ENCODE results near the gene RNASE4.
A peak's percentile ranks its signal among the peaks of the same experiment; 100 is the strongest.

RNASE4 gene

DNA sequence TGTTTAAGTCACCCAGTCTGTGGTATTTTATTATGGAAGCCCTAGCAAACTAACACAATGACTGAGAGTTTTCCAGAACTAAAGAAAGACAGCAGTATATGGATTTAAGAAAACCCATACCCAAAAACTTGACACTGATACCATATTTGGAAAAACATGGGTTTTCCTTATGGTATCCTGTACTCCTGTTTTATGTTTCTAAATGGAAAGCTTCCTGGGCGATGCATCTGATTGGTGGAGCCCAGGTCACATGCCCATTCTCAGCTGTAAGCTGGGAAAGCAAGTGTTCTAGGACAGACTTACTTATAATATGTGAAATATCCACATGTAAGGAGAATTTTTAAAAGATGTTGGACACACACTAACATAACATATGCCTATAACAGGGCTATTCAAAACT is 4.5 kb upstream of the RNASE4 start:
- TF ChIP-seq, protein P1, sequence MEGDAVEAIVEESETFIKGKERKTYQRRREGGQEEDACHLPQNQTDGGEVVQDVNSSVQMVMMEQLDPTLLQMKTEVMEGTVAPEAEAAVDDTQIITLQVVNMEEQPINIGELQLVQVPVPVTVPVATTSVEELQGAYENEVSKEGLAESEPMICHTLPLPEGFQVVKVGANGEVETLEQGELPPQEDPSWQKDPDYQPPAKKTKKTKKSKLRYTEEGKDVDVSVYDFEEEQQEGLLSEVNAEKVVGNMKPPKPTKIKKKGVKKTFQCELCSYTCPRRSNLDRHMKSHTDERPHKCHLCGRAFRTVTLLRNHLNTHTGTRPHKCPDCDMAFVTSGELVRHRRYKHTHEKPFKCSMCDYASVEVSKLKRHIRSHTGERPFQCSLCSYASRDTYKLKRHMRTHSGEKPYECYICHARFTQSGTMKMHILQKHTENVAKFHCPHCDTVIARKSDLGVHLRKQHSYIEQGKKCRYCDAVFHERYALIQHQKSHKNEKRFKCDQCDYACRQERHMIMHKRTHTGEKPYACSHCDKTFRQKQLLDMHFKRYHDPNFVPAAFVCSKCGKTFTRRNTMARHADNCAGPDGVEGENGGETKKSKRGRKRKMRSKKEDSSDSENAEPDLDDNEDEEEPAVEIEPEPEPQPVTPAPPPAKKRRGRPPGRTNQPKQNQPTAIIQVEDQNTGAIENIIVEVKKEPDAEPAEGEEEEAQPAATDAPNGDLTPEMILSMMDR (IDR thresholded peaks at IDR 0.05; ENCODE audit: low read depth, low read length) = no peak
- H3K4me3 ChIP-seq (ENCODE audit: low read depth, low read length) = no peak overlapping the region

DNA sequence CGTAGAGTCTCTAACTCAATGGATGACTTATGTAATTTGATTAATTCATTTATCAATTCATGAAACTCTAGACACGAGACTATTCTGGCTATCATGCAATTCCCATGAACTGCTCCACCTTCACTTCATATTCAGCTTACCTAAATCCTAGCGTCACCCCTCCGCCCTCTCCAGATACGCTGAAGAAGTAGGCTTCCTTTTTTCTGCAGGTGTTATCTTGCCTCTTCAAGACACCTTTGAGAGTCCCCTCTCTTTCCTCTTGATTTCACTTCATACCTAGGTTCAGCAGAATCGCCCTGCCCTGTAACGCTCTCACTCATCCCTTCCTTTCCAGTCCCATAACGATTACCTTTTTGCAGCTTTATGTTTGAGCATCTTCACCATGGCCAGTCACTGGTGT is 4.0 kb upstream of the RNASE4 start:
- H3K4me3 ChIP-seq (ENCODE audit: low read depth, low read length) = no peak overlapping the region

DNA sequence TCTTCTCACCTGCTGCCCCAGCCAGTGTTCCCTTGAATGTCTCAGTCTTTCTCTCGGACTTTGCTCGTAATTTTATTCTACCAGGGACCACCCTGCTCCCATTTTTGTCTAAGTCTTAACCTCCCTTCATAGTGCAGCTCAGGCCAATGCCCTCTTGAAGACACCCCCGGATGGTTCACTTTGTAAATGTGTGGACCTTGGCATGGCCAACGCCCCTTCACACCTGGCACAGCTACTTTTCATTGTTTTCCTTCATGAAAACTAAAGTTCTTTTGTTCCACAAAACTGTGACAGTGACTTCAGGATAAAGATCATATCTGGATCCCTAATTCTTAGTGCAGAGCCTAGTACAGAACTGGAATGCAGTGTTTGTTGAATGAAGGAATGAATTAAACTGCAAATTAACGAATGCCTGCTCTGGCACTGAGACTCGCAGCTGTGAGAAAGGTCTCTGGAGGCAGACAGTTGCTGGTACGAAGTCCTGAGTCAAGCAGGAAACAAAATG is 3.5 kb upstream of the RNASE4 start:
- TF ChIP-seq, protein P1 (IDR thresholded peaks at IDR 0.05; ENCODE audit: low read depth, low read length) = no peak
- peak overlapping the region; percentile 82 for H3K4me3 ChIP-seq (ENCODE audit: low read depth, low read length)

More for the DNA sequence above, 4.0 kb upstream of the RNASE4 start:
- TF ChIP-seq, protein P1 (IDR thresholded peaks at IDR 0.05; ENCODE audit: low read depth, low read length) = no peak

DNA sequence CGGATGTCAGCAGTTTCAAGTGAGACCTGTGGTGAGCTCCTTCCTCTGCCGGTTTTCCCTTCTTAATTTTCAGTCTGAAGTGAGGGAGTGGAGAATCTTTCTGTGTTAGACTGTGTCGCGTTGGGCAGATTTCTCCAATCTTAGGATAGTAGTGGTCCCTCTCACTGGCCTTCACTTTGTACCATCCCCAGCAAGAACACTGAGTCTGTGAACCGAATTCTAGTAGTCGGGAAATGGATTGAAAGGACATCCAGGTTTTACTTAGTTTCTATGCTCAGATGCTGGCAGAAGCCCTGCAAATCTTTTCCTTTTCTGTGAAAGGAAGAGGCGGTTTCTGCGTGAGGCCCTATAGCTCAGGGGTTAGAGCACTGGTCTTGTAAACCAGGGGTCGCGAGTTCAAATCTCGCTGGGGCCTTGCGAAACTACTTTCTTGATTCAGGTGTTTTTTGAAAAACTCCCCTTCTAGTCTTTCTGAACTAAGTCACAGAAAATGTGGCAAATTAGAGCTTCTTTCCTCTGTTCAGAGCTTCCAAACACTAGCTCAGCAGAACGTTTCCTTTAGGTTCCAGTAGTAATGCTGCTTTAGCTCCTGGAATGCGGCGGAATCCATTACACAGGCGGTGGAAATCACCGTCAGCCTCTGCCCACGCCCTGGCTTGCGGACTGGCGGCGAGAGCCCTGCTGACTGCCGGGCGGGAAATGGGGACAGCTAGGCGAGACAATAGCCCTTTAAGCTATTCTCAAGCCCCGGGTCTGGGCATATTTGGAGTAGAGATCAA is 2.8 kb upstream of the RNASE4 start:
- TF ChIP-seq, protein P1 (IDR thresholded peaks at IDR 0.05; ENCODE audit: low read depth, low read length) = no peak

DNA sequence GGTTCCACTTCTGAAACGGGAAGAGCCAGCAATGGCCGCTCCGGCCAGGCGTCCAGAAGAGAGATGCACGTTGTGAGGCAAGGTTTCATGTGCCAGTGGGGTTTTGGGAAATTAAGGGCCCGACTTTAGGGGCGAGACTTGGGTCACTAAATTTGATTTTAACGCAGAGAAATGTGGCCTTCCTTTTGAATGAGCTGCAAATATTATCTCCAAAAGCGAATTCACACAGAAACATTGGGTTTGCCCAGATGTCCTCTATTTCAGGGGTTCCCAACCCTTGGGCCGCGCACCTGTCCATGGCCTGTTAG is 2.3 kb upstream of the RNASE4 start:
- peak overlapping the region; percentile 82 for H3K4me3 ChIP-seq (ENCODE audit: low read depth, low read length)
- TF ChIP-seq, protein P1 (IDR thresholded peaks at IDR 0.05; ENCODE audit: low read depth, low read length) = no peak

More for the DNA sequence above, 2.8 kb upstream of the RNASE4 start:
- H3K4me3 ChIP-seq (ENCODE audit: low read depth, low read length) = peak overlapping the region; percentile 82

DNA sequence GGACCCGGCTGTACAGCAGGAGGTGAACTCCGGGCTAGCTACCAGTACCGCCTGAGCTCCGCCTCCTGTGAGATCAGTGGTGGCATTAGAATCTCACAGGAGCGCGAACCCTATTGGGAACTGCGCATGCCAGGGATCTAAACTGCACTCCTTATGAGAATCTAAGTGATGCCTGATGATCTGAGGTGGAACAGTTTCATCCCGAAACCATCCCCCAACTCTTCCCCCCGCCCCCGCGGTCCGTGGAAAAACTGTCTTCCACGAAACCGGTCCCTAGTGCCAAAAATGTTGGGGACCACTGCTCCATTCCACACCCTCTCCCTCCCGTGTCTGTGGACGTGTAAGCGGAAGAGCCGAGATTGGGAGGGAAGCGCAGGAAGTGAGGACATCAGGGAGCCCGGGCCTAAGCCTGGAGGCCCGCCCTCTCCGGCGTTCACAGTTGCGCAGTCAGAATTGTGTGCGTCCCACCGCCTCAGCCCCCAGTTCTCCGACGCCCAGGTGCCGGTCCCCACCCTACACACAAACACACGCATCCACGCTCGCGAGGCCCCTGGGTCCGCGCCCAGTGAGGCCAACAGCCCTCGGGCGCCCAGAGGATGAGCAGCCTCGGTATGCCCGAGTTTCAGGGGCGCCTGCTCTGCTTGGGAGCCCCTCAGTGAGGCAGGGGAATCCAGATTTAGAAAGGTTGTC is 1.8 kb upstream of the RNASE4 start:
- TF ChIP-seq, protein P1 (IDR thresholded peaks at IDR 0.05; ENCODE audit: low read depth, low read length) = no peak

More for the DNA sequence above, 1.8 kb upstream of the RNASE4 start:
- H3K4me3 ChIP-seq (ENCODE audit: low read depth, low read length) = peak overlapping the region; percentile 82

All from WI38 (cell line).